ENCODE measurements around the gene TMEM239.
"Not testable (repeated sequence)": the region's sequence is repeated elsewhere in the genome, so short reads cannot be mapped to it uniquely, and the experiment has no call there.

The TMEM239 gene

GRCh38 chr20:2799688-2800520, 16.3 kb upstream of the TMEM239 start:
- no peak for DNase-seq (ENCODE audit: low read depth, low spot score)

- no peak for DNase-seq (ENCODE audit: low read depth, low spot score)
These were observed 15.5 kb upstream of the TMEM239 start, which contains the start of gene CPXM1 for GRCh38 chr20:2800521-2801285. Gene CPXM1 (minus strand): TSS chr20:2800627. CDS start chr20:2800572, 55 bp downstream.

- no peak for DNase-seq (ENCODE audit: low read depth, low spot score)
These were observed 14.9 kb upstream of the TMEM239 start for GRCh38 chr20:2801286-2801728.

- DNase-seq (ENCODE audit: low read depth, low spot score): no peak
These were observed 11.9 kb upstream of the TMEM239 start for GRCh38 chr20:2804041-2804828.

GRCh38 chr20:2804852-2805688, 11.1 kb upstream of the TMEM239 start:
- DNase-seq (ENCODE audit: low read depth, low spot score): no peak

- DNase-seq (ENCODE audit: low read depth, low spot score): no peak
These were observed 10.3 kb upstream of the TMEM239 start for GRCh38 chr20:2805689-2806350.

- no peak for DNase-seq (ENCODE audit: low read depth, low spot score)
These were observed 9.8 kb upstream of the TMEM239 start for GRCh38 chr20:2806351-2806701.

GRCh38 chr20:2807019-2807418, 9.1 kb upstream of the TMEM239 start:
- DNase-seq (ENCODE audit: low read depth, low spot score): no peak

GRCh38 chr20:2807929-2808328, 8.2 kb upstream of the TMEM239 start:
- not testable (repeated sequence) for DNase-seq (ENCODE audit: low read depth, low spot score)

- DNase-seq (ENCODE audit: low read depth, low spot score): no peak
These were observed 6.5 kb upstream of the TMEM239 start for GRCh38 chr20:2809690-2810089.

GRCh38 chr20:2812189-2812588, 4.0 kb upstream of the TMEM239 start:
- DNase-seq (ENCODE audit: low read depth, low spot score): no peak

GRCh38 chr20:2814076-2814475, 2.1 kb upstream of the TMEM239 start:
- no peak for DNase-seq (ENCODE audit: low read depth, low spot score)

GRCh38 chr20:2814587-2815051, 1.5 kb upstream of the TMEM239 start, which contains the start of gene C20orf141:
Gene C20orf141 (plus strand): TSS chr20:2814987. CDS start chr20:2815185, 198 bp downstream.
- DNase-seq (ENCODE audit: low read depth, low spot score): peak; percentile 100

- DNase-seq (ENCODE audit: low read depth, low spot score): no peak
These were observed 793 bp upstream of the TMEM239 start for GRCh38 chr20:2815242-2815900.

GRCh38 chr20:2816583-2817340, 598 bp downstream of the TMEM239 start:
- DNase-seq (ENCODE audit: low read depth, low spot score): no peak

- no peak for DNase-seq (ENCODE audit: low read depth, low spot score)
These were observed 1.2 kb downstream of the TMEM239 start for GRCh38 chr20:2817341-2817726.

GRCh38 chr20:2817891-2818595, 1.9 kb downstream of the TMEM239 start:
- no peak for DNase-seq (ENCODE audit: low read depth, low spot score)

Data from smooth muscle cell of the brain vasculature (primary cell).